H1 (cell line): Measurements from ENCODE around the gene CLDN15. TPM values are rescaled to one million over a fixed set of nuclear protein-coding genes. Genes with fewer than 3 reads are reported as not detected.

Experiments used
- CTCF ChIA-PET: fragments of 300-600 bp; sonication (Branson Sonifier 250); formaldehyde crosslinking; loops from one replicate; lab custom pipeline; 2021; ENCODE audit not compliant: partially characterized antibody; lab: Charles Lee
- POLR2A ChIA-PET: fragments of 300-600 bp; sonication (Branson Sonifier 250); formaldehyde crosslinking; loops from one replicate; lab custom pipeline; 2021; ENCODE audit warnings: inconsistent platforms; ENCODE audit not compliant: partially characterized antibody; lab: Charles Lee
- DNase-seq, 2 experiments: peaks; one replicate each; pipeline versions ENCODE4 v3.0.0 to v3.0.0-alpha.2; 2010 to 2022; ENCODE audit warnings: low spot score in 2 of 2, low read depth in 1 of 2, mixed read lengths in 1 of 2
- FAIRE-seq: peaks from 2 replicates; lab custom pipeline; 2011; peaks lifted over from hg19 to GRCh38; lab: Jason Lieb, UNC
- H2AFZ ChIP-seq: 2 replicates; pipeline ENCODE4 v1.8.1; 2012; ENCODE audit warnings: low read length, inconsistent platforms
- H2AK5ac ChIP-seq: 2 replicates; pipeline ENCODE4 v1.6.1; 2013; ENCODE audit warnings: low read depth, low read length
- H2BK120ac ChIP-seq: replicated peaks from 2 replicates; pipeline ENCODE3; 2013; ENCODE audit warnings: low read depth, low read length, inconsistent platforms
- H2BK12ac ChIP-seq: 2 replicates; pipeline ENCODE4 v1.6.1; 2013; ENCODE audit warnings: low read depth, low read length
- H2BK15ac ChIP-seq: 2 replicates; pipeline ENCODE4 v1.6.1; 2013; ENCODE audit warnings: low read length
- H2BK20ac ChIP-seq: 2 replicates; pipeline ENCODE4 v1.6.1; 2013; ENCODE audit warnings: low read length
- H2BK5ac ChIP-seq: 2 replicates; pipeline ENCODE4 v1.6.1; 2013; ENCODE audit warnings: low read depth, low read length
- H3K14ac ChIP-seq: 2 replicates; pipeline ENCODE4 v1.6.1; 2013; ENCODE audit warnings: inconsistent platforms; ENCODE audit not compliant: insufficient read length
- H3K18ac ChIP-seq: 2 replicates; pipeline ENCODE4 v1.6.1; 2013; ENCODE audit warnings: low read length; ENCODE audit errors: extremely low read depth
- H3K23ac ChIP-seq: 2 replicates; pipeline ENCODE4 v1.6.1; 2013; ENCODE audit warnings: inconsistent platforms; ENCODE audit not compliant: insufficient read length
- H3K23me2 ChIP-seq: 2 replicates; pipeline ENCODE4 v1.6.1; 2013; ENCODE audit warnings: low read depth, low read length
- H3K27ac ChIP-seq: 2 replicates; pipeline ENCODE4 v1.6.1; 2011; ENCODE audit warnings: low read depth, low read length, inconsistent platforms
- H3K27me3 ChIP-seq, 4 experiments: replicated peaks in 1 of 4; 1 replicate in 1 of 4; 2 replicates in 3 of 4; pipeline versions ENCODE4 v1.6.1 to v1.8.1; 2011 to 2013; ENCODE audit warnings: low read length in 3 of 4, mild to moderate bottlenecking in 3 of 4, inconsistent platforms in 2 of 4, mixed read lengths in 2 of 4, moderate library complexity in 1 of 4; ENCODE audit not compliant: control insufficient read depth in 3 of 4, insufficient read depth in 3 of 4; ENCODE audit errors: extremely low read depth in 1 of 4
- H3K36me3 ChIP-seq, 4 experiments: 2 replicates each; pipeline versions ENCODE4 v1.6.1 to v1.8.1; 2011 to 2013; ENCODE audit warnings: mild to moderate bottlenecking in 4 of 4, low read length in 3 of 4, moderate library complexity in 2 of 4, control low read depth in 1 of 4, inconsistent platforms in 1 of 4; ENCODE audit not compliant: insufficient read depth in 4 of 4, control insufficient read depth in 2 of 4
- H3K4ac ChIP-seq: replicated peaks from 2 replicates; pipeline ENCODE3; 2013; ENCODE audit warnings: low read length, low read depth, mixed read lengths, inconsistent platforms; ENCODE audit not compliant: insufficient read length
- H3K4me1 ChIP-seq, 4 experiments: replicated peaks in 1 of 4; 1 replicate in 1 of 4; 2 replicates in 3 of 4; pipeline versions ENCODE4 v1.6.1 to v1.8.1; 2011 to 2013; ENCODE audit warnings: low read length in 3 of 4, inconsistent platforms in 2 of 4, mixed read lengths in 1 of 4; ENCODE audit not compliant: insufficient read depth in 4 of 4, control insufficient read depth in 3 of 4
- H3K4me2 ChIP-seq, 2 experiments: 2 replicates each; pipeline versions ENCODE4 v1.6.1 to v1.8.1; 2011 to 2013; ENCODE audit warnings: low read depth in 2 of 2, low read length in 2 of 2, control low read depth in 1 of 2, inconsistent platforms in 1 of 2, mild to moderate bottlenecking in 1 of 2; ENCODE audit not compliant: insufficient read depth in 1 of 2
- H3K4me3 ChIP-seq, 4 experiments: fragments of 200-600, 300-600 bp in 1 of 4; sonication (generic), shearing (Covaris generic), sonication (Bioruptor Twin) in 1 of 4; 2 replicates each; pipeline versions ENCODE4 v1.5.1 to v1.8.1; 2011 to 2016; ENCODE audit warnings: low read length in 4 of 4, low read depth in 3 of 4, control low read depth in 2 of 4, inconsistent platforms in 2 of 4, mild to moderate bottlenecking in 2 of 4, mixed read lengths in 1 of 4, moderate library complexity in 1 of 4; ENCODE audit not compliant: insufficient read depth in 2 of 4; ENCODE audit errors: extremely low read depth in 1 of 4
- H3K56ac ChIP-seq: replicated peaks from 2 replicates; pipeline ENCODE3; 2013; ENCODE audit warnings: low read depth, mild to moderate bottlenecking, mixed read lengths, low read length, inconsistent platforms; ENCODE audit not compliant: insufficient read length
- H3K79me1 ChIP-seq: 2 replicates; pipeline ENCODE4 v1.6.1; 2013; ENCODE audit warnings: low read depth, low read length, control low read depth
- H3K79me2 ChIP-seq, 2 experiments: 2 replicates each; pipeline versions ENCODE4 v1.6.1 to v1.8.1; 2012 to 2013; ENCODE audit warnings: low read length in 2 of 2, mild to moderate bottlenecking in 2 of 2, inconsistent platforms in 1 of 2; ENCODE audit not compliant: insufficient read depth in 2 of 2, control insufficient read depth in 1 of 2
- H3K9ac ChIP-seq, 4 experiments: replicated peaks in 1 of 4; 1 replicate in 1 of 4; 2 replicates in 3 of 4; pipeline versions ENCODE4 v1.6.1 to v1.8.1; 2011 to 2013; ENCODE audit warnings: low read depth in 3 of 4, low read length in 3 of 4, control low read depth in 2 of 4, mild to moderate bottlenecking in 2 of 4, moderate library complexity in 2 of 4, inconsistent platforms in 1 of 4; ENCODE audit errors: extremely low read depth in 1 of 4
- H3K9me3 ChIP-seq, 2 experiments: 2 replicates each; pipeline versions ENCODE4 v1.6.1 to v1.8.1; 2012 to 2013; ENCODE audit warnings: mild to moderate bottlenecking in 2 of 2, moderate library complexity in 2 of 2, control low read depth in 1 of 2, inconsistent platforms in 1 of 2, low read depth in 1 of 2, low read length in 1 of 2, mixed read lengths in 1 of 2; ENCODE audit not compliant: insufficient read depth in 2 of 2
- H4K20me1 ChIP-seq, 2 experiments: replicated peaks in 1 of 2; 2 replicates each; pipeline versions ENCODE3 to v1.8.1; 2011 to 2013; ENCODE audit warnings: inconsistent platforms in 2 of 2, low read length in 2 of 2, mild to moderate bottlenecking in 1 of 2; ENCODE audit not compliant: insufficient read depth in 2 of 2, control insufficient read depth in 1 of 2
- H4K5ac ChIP-seq: 2 replicates; pipeline ENCODE4 v1.6.1; 2013; ENCODE audit warnings: low read length, low read depth, mixed read lengths, inconsistent platforms; ENCODE audit not compliant: insufficient read length
- H4K8ac ChIP-seq: 2 replicates; pipeline ENCODE4 v1.8.0; 2013; ENCODE audit warnings: mild to moderate bottlenecking, moderate library complexity, low read length, inconsistent platforms; ENCODE audit not compliant: insufficient read depth; ENCODE audit errors: extremely low read depth
- H4K91ac ChIP-seq: replicated peaks from 2 replicates; pipeline ENCODE3; 2013; ENCODE audit warnings: low read length, mixed read lengths, inconsistent platforms; ENCODE audit not compliant: insufficient read length
- HDAC6 ChIP-seq: IDR thresholded peaks from one replicate; pipeline ENCODE4 v1.7.1; 2012; ENCODE audit warnings: low read depth, mild to moderate bottlenecking, inconsistent platforms, low read length, moderate library complexity
- SIRT6 ChIP-seq: IDR thresholded peaks from one replicate; pipeline ENCODE4 v1.7.1; 2012; ENCODE audit warnings: low read length, inconsistent platforms
- SP1 ChIP-seq: IDR thresholded peaks from 2 replicates; pipeline ENCODE4 v1.6.1; 2011; ENCODE audit warnings: low read depth, low read length
- WGBS, 2 experiments: shearing (Covaris generic) in 1 of 2; methylation state at CpG; one replicate each; pipeline versions ENCODE4 v1.1.6 to v1.1.7; 2013 to 2015; ENCODE audit warnings: low lambda C conversion rate in 2 of 2, mixed read lengths in 2 of 2, inconsistent platforms in 1 of 2, low coverage in 1 of 2, missing lambda C conversion rate in 1 of 2; ENCODE audit not compliant: insufficient replicate concordance in 2 of 2, insufficient coverage in 1 of 2, insufficient read length in 1 of 2; ENCODE audit errors: extremely low coverage in 1 of 2, missing lambda C conversion rate in 1 of 2; 5-methylcytosine and 5-hydroxymethylcytosine counted together
- polyA plus RNA-seq, 7 experiments: library from polyadenylated mRNA; depleted of rRNA in 3 of 7; stranded (reverse) in 5 of 7; unstranded in 2 of 7; fragments of >200 nt in 5 of 7; fragments of 200-250 nt in 2 of 7; gene quantifications; 1 replicate in 5 of 7; 2 replicates in 1 of 7; 4 replicates in 1 of 7; pipeline versions ENCODE4 v1.2.1 to v1.2.3, GENCODE V29; 2011 to 2013; ENCODE audit warnings: missing spikeins in 2 of 7, mixed read lengths in 2 of 7
- total RNA-seq: library from RNA; stranded (reverse); fragmentation: NEBNext Ultra II Directional; extraction: Animal tissue kit (Norgen Biotek cat#: 25700); gene quantifications from 2 replicates; pipeline ENCODE4 v1.2.1, GENCODE V29; 2021
- TF ChIP-seq, protein P1 (sequence below): IDR thresholded peaks from 2 replicates; pipeline ENCODE4 v1.6.1; 2012; ENCODE audit warnings: inconsistent platforms

CLDN15 gene
- total and polyA plus RNA-seq, 2 of the 8 experiments (the other 6 are each of a cell fraction or from before 2014, with no cell fraction given): 5.5 to 7.6 TPM

DNA sequence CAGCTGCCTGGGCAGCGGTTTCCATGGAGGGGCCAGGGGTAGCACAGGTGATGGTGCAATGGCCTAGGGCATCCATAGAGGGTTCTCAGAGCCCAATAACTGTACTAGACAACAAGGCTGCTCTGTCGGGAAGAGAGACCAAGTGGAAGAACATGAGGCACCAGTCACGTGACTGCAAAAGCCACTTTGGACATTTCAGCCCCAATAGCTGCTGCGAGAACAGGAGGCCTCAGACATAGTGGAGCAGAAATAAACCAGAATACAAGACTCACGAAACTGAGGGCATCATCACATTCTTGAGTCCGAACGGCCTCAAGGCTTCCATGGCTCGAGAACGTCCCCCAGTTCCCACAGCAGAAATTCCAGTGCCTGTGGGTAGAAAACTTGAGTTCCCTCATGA is 39.6 kb upstream of the CLDN15 start:
- no peak overlapping the region for H3K18ac ChIP-seq
- no peak overlapping the region for H2BK20ac ChIP-seq
- no peak overlapping the region for H4K91ac ChIP-seq
- peaks cover 7 to 23% (median 13%) of the 10 kb centered on the region in 4 experiments; a peak in 6 of 8 replicates for H3K36me3 ChIP-seq
- H3K23ac ChIP-seq: no peak overlapping the region
- H3K23me2 ChIP-seq: no peaks in the 10 kb centered on the region; the same call in 1 of the 2 replicates
- H3K27ac ChIP-seq: no peak overlapping the region
- H2BK5ac ChIP-seq: no peak overlapping the region
- H3K79me1 ChIP-seq: 0 out of 2 replicates have a peak, but pooled peaks cover 3% of the 10 kb centered on the region
- FAIRE-seq: no peak
- no peaks in the 10 kb centered on the region for H3K9me3 ChIP-seq
- no peak for DNase-seq
- TF ChIP-seq, protein P1, sequence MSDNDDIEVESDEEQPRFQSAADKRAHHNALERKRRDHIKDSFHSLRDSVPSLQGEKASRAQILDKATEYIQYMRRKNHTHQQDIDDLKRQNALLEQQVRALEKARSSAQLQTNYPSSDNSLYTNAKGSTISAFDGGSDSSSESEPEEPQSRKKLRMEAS: no peak
- TF ChIP-seq SIRT6 (no peak), HDAC6 (no peak), SP1 (no peak)
- WGBS, 2 experiments: 86% methylated on average over 9 of the region's 9 CpGs; no CpG with 5 or more reads in 1 of the 2 experiments
- H4K8ac ChIP-seq: no peak overlapping the region
- no peak overlapping the region for H3K4me2 ChIP-seq
- H2BK12ac ChIP-seq: no peak overlapping the region
- no peak overlapping the region for H2AK5ac ChIP-seq
- no peak overlapping the region for H2BK15ac ChIP-seq
- H3K79me2 ChIP-seq: no peaks in the 10 kb centered on the region
- ChIA-PET POLR2A (interaction anchor here (0.9 to 1.8 kb wide), 5 partner anchors 8 to 75 kb away, joined by 3 to 6 read pairs (median 3); no protein-coding TSS in a partner anchor), CTCF (interaction anchor here (1.2 to 2.1 kb wide), 3 partner anchors 8 to 33 kb away, joined by 3 to 10 read pairs (median 4); no protein-coding TSS in a partner anchor)
- no peaks in the 10 kb centered on the region for H3K27me3 ChIP-seq
- H3K4ac ChIP-seq: no peak overlapping the region
- no peak overlapping the region for H2AFZ ChIP-seq
- H3K9ac ChIP-seq: no peak overlapping the region
- no peak overlapping the region for H3K56ac ChIP-seq
- H3K14ac ChIP-seq: no peak overlapping the region
- H3K4me3 ChIP-seq: no peak overlapping the region
- H4K20me1 ChIP-seq: peaks cover 0 to 5% of the 10 kb centered on the region in 2 experiments
- H4K5ac ChIP-seq: no peak overlapping the region
- H3K4me1 ChIP-seq: peaks cover 0 to 10% (median 6%) of the 10 kb centered on the region in 4 experiments; a peak in 3 of 7 replicates
- no peak overlapping the region for H2BK120ac ChIP-seq
